Small intestine (tissue), 7 donors: ENCODE results near the gene USHBP1. TPM values are rescaled to one million over a fixed set of nuclear protein-coding genes. Genes with fewer than 3 reads are reported as not detected.
A peak's percentile ranks its signal among the peaks of the same experiment; 100 is the strongest.
"Not testable (repeated sequence)": the region's sequence is repeated elsewhere in the genome, so short reads cannot be mapped to it uniquely, and the experiment has no call there.

Experiments
- DNase-seq, 2 donors: peaks; one replicate each; pipeline versions ENCODE4 v3.0.0 to v3.0.0-alpha.2; 2013
- FAIRE-seq: peaks from 2 replicates; lab custom pipeline; 2012; peaks lifted over from hg19 to GRCh38; lab: Jason Lieb, UNC
- H3K27ac ChIP-seq, 3 donors: one replicate each; pipeline ENCODE4 v1.5.1; 2013; ENCODE audit warnings: low read length in 2 of 3, mild to moderate bottlenecking in 2 of 3, control low read depth in 1 of 3, inconsistent platforms in 1 of 3, low read depth in 1 of 3, moderate library complexity in 1 of 3
- H3K27me3 ChIP-seq, 3 donors: one replicate each; pipeline ENCODE4 v1.6.1; 2013; ENCODE audit warnings: low read length in 3 of 3, inconsistent platforms in 1 of 3; ENCODE audit not compliant: control insufficient read depth in 3 of 3, insufficient read depth in 3 of 3
- H3K36me3 ChIP-seq, 3 donors: one replicate each; pipeline ENCODE4 v1.6.1; 2013; ENCODE audit warnings: low read length in 3 of 3, inconsistent platforms in 1 of 3, low read depth in 1 of 3, mild to moderate bottlenecking in 1 of 3, moderate library complexity in 1 of 3; ENCODE audit not compliant: control insufficient read depth in 3 of 3, insufficient read depth in 2 of 3
- H3K4me1 ChIP-seq, 3 donors: one replicate each; pipeline ENCODE4 v1.6.1; 2013; ENCODE audit warnings: low read length in 2 of 3, inconsistent platforms in 1 of 3, low read depth in 1 of 3, mild to moderate bottlenecking in 1 of 3, moderate library complexity in 1 of 3; ENCODE audit not compliant: control insufficient read depth in 3 of 3, insufficient read depth in 2 of 3
- H3K4me3 ChIP-seq, 3 donors: one replicate each; pipeline ENCODE4 v1.5.1; 2013; ENCODE audit warnings: low read length in 3 of 3, control low read depth in 1 of 3, inconsistent platforms in 1 of 3, low read depth in 1 of 3, mild to moderate bottlenecking in 1 of 3, moderate library complexity in 1 of 3
- H3K9me3 ChIP-seq, 2 donors: one replicate each; pipeline ENCODE4 v1.6.1; 2013; ENCODE audit warnings: low read depth in 1 of 2, low read length in 1 of 2; ENCODE audit not compliant: control insufficient read depth in 2 of 2, insufficient read depth in 1 of 2
- WGBS, 3 donors: extraction: QIAGEN DNeasy Blood & Tissue Kit; methylation state at CpG; one replicate each; pipeline ENCODE4 v1.1.7; 2013; 5-methylcytosine and 5-hydroxymethylcytosine counted together
- polyA plus RNA-seq, 4 donors: library from polyadenylated mRNA; stranded (reverse) in 3 of 4; unstranded in 1 of 4; fragments of 200-250 nt in 3 of 4; fragments of 120-200 nt in 1 of 4; gene quantifications; one replicate each; pipeline versions ENCODE4 v1.2.1 to v1.2.3, GENCODE V29; 2013
- donor health status: healthy with polysubstance abuse.
- donor health status: control.
- donor health status: control.
- donor health status: Bipolar disorder and iron deficiency.
- donor health status: healthy.

Gene USHBP1
- polyA plus RNA-seq, 4 donors: 1.4 to 4.7 (median 2.0) TPM; not detected in 1

DNA sequence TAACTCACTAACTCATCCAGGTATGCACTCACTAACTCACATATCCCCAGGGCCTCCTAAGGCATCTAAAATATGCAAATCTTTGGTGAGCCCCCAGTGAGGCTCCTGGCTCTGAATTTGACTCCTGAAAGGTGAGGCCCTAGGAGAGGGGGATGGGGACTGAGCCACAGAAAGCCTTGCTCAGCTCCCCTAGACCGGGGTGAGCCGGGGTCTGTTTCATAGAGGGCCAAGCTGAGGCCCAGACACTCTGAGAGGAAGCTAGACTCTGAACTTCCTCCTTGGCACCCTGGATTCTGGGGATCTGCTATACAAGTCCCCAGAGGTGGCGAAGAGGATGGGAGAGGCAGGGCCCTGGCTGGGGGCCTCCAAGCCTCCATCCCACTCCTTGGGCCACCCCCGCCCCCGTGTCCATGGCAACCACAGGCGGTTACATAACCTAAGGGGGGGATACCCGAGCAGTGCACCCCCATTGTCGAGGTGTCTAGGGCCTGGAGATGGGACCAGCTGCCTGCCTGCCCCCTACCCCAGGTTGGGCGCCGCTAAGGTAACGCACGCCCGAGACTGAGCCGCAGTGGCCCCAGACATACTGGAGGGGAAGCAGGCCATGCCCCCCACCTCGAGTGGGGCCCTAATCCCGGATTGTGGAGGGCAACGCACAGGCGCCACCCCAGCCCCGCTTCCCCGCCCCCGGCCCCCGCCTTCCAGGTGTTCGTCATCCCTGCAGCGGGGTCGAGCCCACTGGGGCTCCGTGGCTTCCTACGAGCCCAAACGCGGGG lies 38.0 kb upstream of the USHBP1 start:
- peak in 1 of 2 donors; percentile 28 for DNase-seq
- H3K27ac ChIP-seq: peak overlapping the region in 1 of 3 donors; percentile 40
- H3K9me3 ChIP-seq: no peaks in the 10 kb centered on the region
- H3K4me3 ChIP-seq: peak overlapping the region; percentile 54 to 70 (median 60)
- H3K27me3 ChIP-seq: no peaks in the 10 kb centered on the region
- H3K36me3 ChIP-seq: peaks cover 0 to 4% (median 0%) of the 10 kb centered on the region in 3 donors
- H3K4me1 ChIP-seq: peaks cover 5 to 22% (median 7%) of the 10 kb centered on the region in 3 donors
- 18 to 25% (median 21%) methylated on average over 16 to 29 of the region's 29 CpGs for WGBS, 3 donors
- no peak for FAIRE-seq

DNA sequence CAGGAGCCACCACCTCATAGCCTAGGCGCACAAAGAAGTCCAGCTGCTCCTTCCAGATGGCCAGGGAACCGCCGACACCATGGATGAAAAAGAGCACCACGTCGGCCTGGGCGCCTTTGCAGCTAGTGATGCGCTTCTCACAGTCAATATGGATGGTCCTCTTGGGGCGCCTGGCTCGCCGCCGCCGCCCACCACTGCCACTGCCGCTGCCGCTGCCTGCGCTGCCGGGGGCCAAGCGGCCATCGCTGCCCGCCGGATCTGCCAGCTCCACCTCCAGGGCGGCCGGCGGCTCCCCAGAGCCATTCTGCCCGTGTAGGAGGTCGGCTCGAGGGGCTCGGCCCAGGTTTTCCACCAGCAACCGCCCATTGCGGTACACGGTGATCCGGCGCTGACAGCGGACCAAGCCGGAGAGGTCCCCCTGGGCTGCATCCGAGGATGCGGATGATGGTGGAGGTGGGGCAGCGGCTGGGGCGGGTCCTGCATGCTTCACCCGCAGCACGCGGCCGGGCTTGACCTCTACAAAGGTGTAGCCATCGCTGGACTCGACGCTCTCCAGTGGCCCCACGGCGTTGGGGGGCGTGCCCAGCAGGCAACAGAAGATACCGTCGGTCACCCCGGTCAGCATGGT lies 36.6 kb upstream of the USHBP1 start:
- no peak for DNase-seq
- 95 to 96% (median 95%) methylated on average over 45 to 51 of the region's 51 CpGs for WGBS, 3 donors
- Histone ChIP-seq H3K27ac (no peak overlapping the region), H3K27me3 (no peaks in the 10 kb centered on the region), H3K4me3 (no peak overlapping the region), H3K36me3 (peaks cover 0 to 4% (median 0%) of the 10 kb centered on the region in 3 donors), H3K9me3 (no peaks in the 10 kb centered on the region), H3K4me1 (peaks cover 5 to 19% (median 7%) of the 10 kb centered on the region in 3 donors)
- no peak for FAIRE-seq

DNA sequence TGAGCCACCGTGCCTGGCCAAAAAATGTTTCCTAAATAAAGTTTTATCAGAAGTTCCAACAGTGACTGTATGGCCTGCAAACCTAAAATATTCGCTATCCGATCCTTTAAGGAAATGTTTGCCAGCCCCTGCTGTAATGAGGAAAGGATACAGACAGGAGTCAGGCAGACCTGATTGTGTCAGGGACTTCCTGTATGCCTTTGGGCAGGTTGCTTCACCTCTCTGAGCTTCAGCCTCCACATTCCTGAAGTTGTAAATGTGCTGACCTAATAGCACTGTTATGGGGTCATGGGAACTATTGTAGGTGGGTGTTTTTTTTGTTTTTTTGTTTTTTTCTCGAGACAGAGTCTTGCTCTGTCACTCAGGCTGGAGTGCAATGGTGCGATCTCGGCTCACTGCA lies 32.4 kb upstream of the USHBP1 start:
- no peak for DNase-seq
- Histone ChIP-seq H3K36me3 (peaks cover 0 to 17% (median 0%) of the 10 kb centered on the region in 3 donors), H3K9me3 (peaks cover 0 to 3% of the 10 kb centered on the region in 2 donors), H3K27ac (no peak overlapping the region), H3K4me3 (no peak overlapping the region), H3K4me1 (peaks cover 0 to 2% (median 0%) of the 10 kb centered on the region in 3 donors), H3K27me3 (no peaks in the 10 kb centered on the region)
- 91 to 96% (median 94%) methylated on average over 6 of the region's 6 CpGs for WGBS, 3 donors
- FAIRE-seq: no peak

DNA sequence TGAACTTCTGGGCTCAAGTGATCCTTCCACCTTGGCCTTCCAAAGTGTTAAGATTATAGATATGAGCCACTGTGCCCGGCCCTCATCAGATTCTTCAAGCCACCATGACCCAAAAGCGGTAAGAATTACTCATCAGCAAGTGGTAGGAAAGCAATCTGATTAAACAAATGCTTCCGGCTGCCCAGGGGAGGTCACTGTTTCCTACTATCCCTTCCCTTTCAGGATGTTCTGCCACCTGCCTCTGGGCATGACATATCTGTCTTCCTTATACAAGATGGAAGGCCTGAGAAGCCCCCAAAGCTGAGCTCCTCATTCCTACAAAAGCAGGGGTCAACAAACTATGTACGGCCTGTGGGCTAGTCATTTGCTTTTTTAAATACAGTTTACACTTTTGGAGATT lies 31.7 kb upstream of the USHBP1 start:
- Histone ChIP-seq H3K27ac (no peak overlapping the region), H3K9me3 (peaks cover 0 to 3% of the 10 kb centered on the region in 2 donors), H3K4me1 (peaks cover 0 to 4% (median 0%) of the 10 kb centered on the region in 3 donors), H3K4me3 (no peak overlapping the region), H3K27me3 (no peaks in the 10 kb centered on the region), H3K36me3 (peaks cover 0 to 15% (median 0%) of the 10 kb centered on the region in 3 donors)
- FAIRE-seq (no peak), DNase-seq (no peak)
- WGBS, 3 donors: 55 to 57% (median 56%) methylated on average over 4 of the region's 4 CpGs

DNA sequence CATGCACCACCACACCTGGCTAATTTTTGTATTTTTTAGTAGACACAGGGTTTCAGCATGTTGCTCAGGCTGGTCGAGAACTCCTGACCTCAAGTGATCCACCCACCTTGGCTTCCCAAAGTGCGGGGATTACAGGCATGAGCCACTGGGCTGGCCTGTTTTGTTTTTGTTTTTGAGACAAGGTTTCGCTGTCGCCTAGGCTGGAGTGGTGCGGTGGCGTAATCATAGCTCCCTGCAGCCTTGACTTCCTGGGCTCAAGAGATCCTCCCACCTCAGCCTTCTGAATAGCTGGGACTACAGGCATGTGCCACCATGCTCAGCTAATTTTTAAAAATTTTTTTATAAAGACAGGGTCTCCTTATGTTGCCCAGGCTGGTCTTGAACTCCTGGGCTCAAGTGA lies 31.0 kb upstream of the USHBP1 start:
- H3K27me3 ChIP-seq, FAIRE-seq, H3K9me3 ChIP-seq, H3K4me1 ChIP-seq, H3K27ac ChIP-seq, H3K4me3 ChIP-seq, DNase-seq: not testable (repeated sequence)
- 95 to 98% (median 96%) methylated on average over 6 of the region's 6 CpGs for WGBS, 3 donors
- peaks cover 0 to 13% (median 0%) of the 10 kb centered on the region in 3 donors for H3K36me3 ChIP-seq

DNA sequence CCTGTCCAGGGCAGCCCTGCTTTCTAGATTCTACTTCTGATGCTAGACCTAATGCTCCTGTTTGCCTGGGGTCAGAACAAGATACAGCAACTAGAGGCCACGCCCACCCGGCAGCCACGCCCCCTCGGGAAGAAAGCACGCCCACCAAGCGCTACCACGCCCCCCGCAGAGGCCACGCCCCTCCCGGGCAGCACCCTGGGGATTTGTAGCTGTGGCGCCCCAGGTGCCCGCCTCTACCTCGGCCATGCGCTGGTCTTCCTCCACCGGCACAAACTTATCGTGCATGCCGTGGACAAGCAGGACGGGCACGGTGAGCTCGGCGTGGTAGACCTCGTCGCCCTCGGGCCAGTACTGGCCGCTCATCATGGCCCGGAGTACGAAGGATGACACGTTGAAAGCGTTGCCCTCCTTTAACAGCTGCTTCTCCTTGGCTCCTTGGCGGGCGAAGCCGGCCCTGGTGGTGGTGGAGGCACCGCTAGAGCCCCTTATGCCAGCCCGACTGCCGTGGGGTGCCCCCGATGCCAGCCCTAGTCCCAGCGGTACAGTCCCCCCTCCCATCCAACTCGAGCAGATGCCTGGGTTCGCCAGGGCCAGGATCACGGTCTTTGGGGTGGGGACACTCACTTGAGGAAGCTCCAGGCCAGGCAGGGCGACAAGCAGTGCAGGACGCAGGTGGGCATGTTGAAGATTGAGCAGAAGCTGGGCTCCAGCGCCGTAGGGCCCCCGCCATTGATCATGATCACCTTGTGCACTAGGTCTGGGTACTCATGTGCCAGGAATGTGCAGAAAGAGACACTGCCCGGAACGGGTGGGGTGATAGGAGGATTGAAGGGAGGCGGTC lies 29.7 kb upstream of the USHBP1 start:
- Histone ChIP-seq H3K9me3 (peaks cover 0 to 3% of the 10 kb centered on the region in 2 donors), H3K4me3 (no peak overlapping the region), H3K27me3 (no peaks in the 10 kb centered on the region), H3K27ac (no peak overlapping the region), H3K36me3 (peaks cover 0 to 13% (median 0%) of the 10 kb centered on the region in 3 donors), H3K4me1 (peaks cover 0 to 4% (median 0%) of the 10 kb centered on the region in 3 donors)
- no peak for DNase-seq
- WGBS, 3 donors: 78 to 82% (median 82%) methylated on average over 41 to 48 of the region's 48 CpGs
- FAIRE-seq: no peak

DNA sequence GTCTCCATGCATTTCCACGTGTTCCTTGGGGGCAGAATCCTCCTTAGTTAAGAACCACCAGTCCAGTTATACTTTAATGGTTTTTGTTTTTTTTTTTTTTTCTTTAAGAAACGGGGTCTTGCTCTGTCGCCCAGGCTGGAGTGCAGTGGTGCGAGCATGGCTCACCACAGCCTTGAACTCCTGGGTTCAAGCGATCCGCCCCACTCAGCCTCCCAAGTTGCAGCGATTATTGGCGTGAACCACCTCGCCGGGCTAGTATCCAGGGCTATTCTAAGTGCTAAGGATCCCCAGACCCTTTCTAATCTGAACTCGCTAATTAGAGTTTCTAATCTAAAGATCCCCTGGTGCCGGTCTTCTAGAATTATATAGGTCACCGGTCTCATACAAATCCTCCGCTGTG lies 29.1 kb upstream of the USHBP1 start:
- DNase-seq (no peak), FAIRE-seq (no peak)
- no peaks in the 10 kb centered on the region for H3K27me3 ChIP-seq
- H3K4me1 ChIP-seq: peaks cover 0 to 4% (median 0%) of the 10 kb centered on the region in 3 donors
- H3K4me3 ChIP-seq: no peak overlapping the region
- 90 to 93% (median 91%) methylated on average over 14 of the region's 14 CpGs for WGBS, 3 donors
- peaks cover 0 to 13% (median 0%) of the 10 kb centered on the region in 3 donors for H3K36me3 ChIP-seq
- H3K9me3 ChIP-seq: peaks cover 0 to 3% of the 10 kb centered on the region in 2 donors
- H3K27ac ChIP-seq: no peak overlapping the region
